Thyroid gland (tissue), 4 donors: ENCODE data around the gene RPL27. TPM values are rescaled to one million over a fixed set of nuclear protein-coding genes. Genes with fewer than 3 reads are reported as not detected.

Source experiments
- DNase-seq, 2 donors: peaks; one replicate each; pipeline ENCODE4 v3.0.0-alpha.2; 2019
- H3K27ac ChIP-seq, 3 donors: fragments of 200-600 bp; sonication (generic); 1 replicate in 2 of 3; 2 replicates in 1 of 3; pipeline ENCODE4 v1.5.1; 2016 to 2019; ENCODE audit warnings: mild to moderate bottlenecking in 1 of 3, moderate library complexity in 1 of 3
- H3K27me3 ChIP-seq: fragments of 200-600 bp; sonication (generic); one replicate; pipeline ENCODE4 v1.5.1; 2019
- H3K36me3 ChIP-seq, 2 donors: fragments of 200-600 bp; sonication (generic); one replicate each; pipeline ENCODE4 v1.5.1; 2016 to 2019
- H3K4me1 ChIP-seq, 2 donors: fragments of 200-600 bp; sonication (generic); one replicate each; pipeline ENCODE4 v1.5.1; 2017 to 2019
- H3K4me3 ChIP-seq, 3 donors: fragments of 200-600 bp; sonication (generic); replicated peaks in 1 of 3; 1 replicate in 2 of 3; 2 replicates in 1 of 3; pipeline ENCODE4 v1.5.1; 2016; ENCODE audit warnings: mild to moderate bottlenecking in 1 of 3
- H3K9me3 ChIP-seq: fragments of 200-600 bp; sonication (generic); one replicate; pipeline ENCODE4 v1.5.1; 2017
- CTCF ChIP-seq, 6 experiments: fragments of 200-600 bp in 3 of 6; fragments of 450-650 bp in 3 of 6; sonication (generic) in 3 of 6; IDR thresholded peaks; one replicate each; pipeline ENCODE4 v1.5.1; 2016 to 2019; ENCODE audit warnings: antibody characterized with exemption in 6 of 6, mild to moderate bottlenecking in 2 of 6, inconsistent platforms in 1 of 6, moderate library complexity in 1 of 6
- POLR2A ChIP-seq, 2 donors: fragments of 450-650 bp; IDR thresholded peaks; one replicate each; pipeline ENCODE4 v1.6.1; 2017; ENCODE audit warnings: antibody characterized with exemption in 2 of 2, mild to moderate bottlenecking in 2 of 2, moderate library complexity in 1 of 2
- WGBS, 2 donors: methylation state at CpG; one replicate each; pipeline ENCODE4 v1.1.5; 2017; 5-methylcytosine and 5-hydroxymethylcytosine counted together
- intact Hi-C: fragments of 100-400 bp; cut with DNase I; formaldehyde crosslinking; loops from one replicate; pipeline ENCODE4 v1.15.1; 2023
- total RNA-seq, 4 donors: library from RNA; depleted of rRNA; stranded (reverse); fragments of >200 nt; gene quantifications; one replicate each; pipeline ENCODE4 v1.2.3, GENCODE V29; 2016

RPL27 gene
- total RNA-seq, 4 donors from 2014 or later, result 425 to 1,406 (median 814) TPM

- Histone ChIP-seq H3K27me3 (no peaks in the 10 kb centered on the region), H3K4me1 (peaks cover 0 to 44% of the 10 kb centered on the region in 2 donors), H3K9me3 (no peaks in the 10 kb centered on the region), H3K4me3 (no peak overlapping the region), H3K27ac (peak overlapping the region in 2 of 3 donors; percentile 49 to 64), H3K36me3 (peaks cover 11 to 37% of the 10 kb centered on the region in 2 donors)
- DNase-seq, result no peak
- TF ChIP-seq CTCF (IDR thresholded peaks at IDR 0.05) (no peak), POLR2A (IDR thresholded peaks at IDR 0.05) (no peak)
- WGBS, 2 donors, result 74 to 85% methylated on average over 7 to 8 of the region's 8 CpGs
- intact Hi-C loops, result loop anchor here (10.0 kb wide), 1 partner anchor 300 kb away; no protein-coding TSS in a partner anchor
Measured at GRCh38 chr17:43014649-43015542, 16.7 kb downstream of the RPL27 start.

DNA sequence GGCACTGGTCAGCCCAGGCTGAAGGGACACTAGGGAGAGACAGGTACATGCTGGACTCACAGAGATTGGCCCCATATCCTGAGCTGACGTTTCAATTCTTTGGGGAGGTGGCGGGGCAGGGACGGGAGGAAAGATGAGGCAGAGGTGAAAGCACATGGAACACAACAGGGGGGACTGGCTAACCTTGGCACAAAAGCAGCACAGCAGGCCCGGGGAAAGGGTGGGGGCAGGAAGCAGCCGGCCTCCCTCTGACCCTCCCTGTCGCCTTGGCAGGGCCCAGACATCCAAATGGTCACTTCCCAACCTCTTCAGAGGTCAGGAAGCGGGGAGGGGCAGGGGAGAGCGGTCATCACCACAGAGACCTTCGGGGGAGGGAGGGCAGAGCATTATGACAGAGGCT is 17.4 kb downstream of the RPL27 start:
- intact Hi-C loops, result loop anchor here (10.0 kb wide), 1 partner anchor 299 kb away; no protein-coding TSS in a partner anchor
- H3K27ac ChIP-seq, result peak overlapping the region in 2 of 3 donors; percentile 49 to 64
- peaks cover 11 to 37% of the 10 kb centered on the region in 2 donors for H3K36me3 ChIP-seq

GRCh38 chr17:43016216-43016615 is 18.0 kb downstream of the RPL27 start:
- TF ChIP-seq CTCF (IDR thresholded peaks at IDR 0.05), result no peak
- TF ChIP-seq POLR2A (IDR thresholded peaks at IDR 0.05), result no peak
- peak overlapping the region; percentile 8 to 64 (median 49) for H3K27ac ChIP-seq
- intact Hi-C loops, result loop anchor here (10.0 kb wide), 1 partner anchor 299 kb away; no protein-coding TSS in a partner anchor
- H3K4me1 ChIP-seq, result peaks cover 0 to 55% of the 10 kb centered on the region in 2 donors
- no peak overlapping the region for H3K4me3 ChIP-seq
- peaks cover 11 to 37% of the 10 kb centered on the region in 2 donors for H3K36me3 ChIP-seq
- 93 to 95% methylated on average over 7 of the region's 7 CpGs for WGBS, 2 donors
- no peak for DNase-seq
- H3K27me3 ChIP-seq, result no peaks in the 10 kb centered on the region
- no peaks in the 10 kb centered on the region for H3K9me3 ChIP-seq

More for the DNA sequence above, 17.4 kb downstream of the RPL27 start:
- TF ChIP-seq CTCF (IDR thresholded peaks at IDR 0.05) (no peak), POLR2A (IDR thresholded peaks at IDR 0.05) (no peak)
- Histone ChIP-seq H3K27me3 (no peaks in the 10 kb centered on the region), H3K4me3 (no peak overlapping the region), H3K4me1 (peaks cover 0 to 50% of the 10 kb centered on the region in 2 donors), H3K9me3 (no peaks in the 10 kb centered on the region)
- WGBS, 2 donors, result 66 to 75% methylated on average over 8 to 9 of the region's 9 CpGs
- peak; percentile 25 to 33 for DNase-seq

GRCh38 chr17:43018008-43018853 is 20.0 kb downstream of the RPL27 start:
- Histone ChIP-seq H3K9me3 (no peaks in the 10 kb centered on the region), H3K4me3 (no peak overlapping the region), H3K4me1 (peaks cover 2 to 55% of the 10 kb centered on the region in 2 donors), H3K27ac (no peak overlapping the region), H3K27me3 (no peaks in the 10 kb centered on the region), H3K36me3 (peaks cover 9 to 32% of the 10 kb centered on the region in 2 donors)
- TF ChIP-seq POLR2A (IDR thresholded peaks at IDR 0.05) (no peak), CTCF (IDR thresholded peaks at IDR 0.05) (no peak)
- DNase-seq, result no peak
- intact Hi-C loops, result loop anchor here (10.0 kb wide), 1 partner anchor 297 kb away; no protein-coding TSS in a partner anchor
- WGBS, 2 donors, result 75% methylated on average over 19 of the region's 19 CpGs
